DND-41 (cell line): ENCODE data around the gene GLT8D1.

ENCODE experiments used
- ATAC-seq: fragments of 200-7000 bp; cut with Tn5 transposase; 3 replicates; pipeline ENCODE4 v1.9.1; 2021; ENCODE audit warnings: low read depth; ENCODE audit not compliant: insufficient read depth
- DNase-seq: peaks from one replicate; pipeline ENCODE4 v3.0.0-alpha.2; 2020
- H2AFZ ChIP-seq: 2 replicates; pipeline ENCODE4 v1.6.0; 2012; ENCODE audit warnings: low read depth, low read length
- H3K27ac ChIP-seq: 2 replicates; pipeline ENCODE4 v1.5.1; 2012; ENCODE audit warnings: low read length, inconsistent platforms
- H3K27me3 ChIP-seq: fragments of 200-600 bp; sonication (generic); 2 replicates; pipeline ENCODE4 v1.6.0; 2012; ENCODE audit warnings: low read length, mild to moderate bottlenecking, inconsistent platforms; ENCODE audit not compliant: insufficient read depth, poor library complexity
- H3K36me3 ChIP-seq: 2 replicates; pipeline ENCODE4 v1.5.1; 2012; ENCODE audit warnings: low read length, inconsistent platforms; ENCODE audit not compliant: insufficient read depth
- H3K4me1 ChIP-seq: 2 replicates; pipeline ENCODE4 v1.5.1; 2012; ENCODE audit warnings: mild to moderate bottlenecking, low read length; ENCODE audit not compliant: insufficient read depth
- H3K4me2 ChIP-seq: 2 replicates; pipeline ENCODE4 v1.6.0; 2012; ENCODE audit warnings: mild to moderate bottlenecking, moderate library complexity, low read length, inconsistent platforms; ENCODE audit not compliant: insufficient read depth
- H3K4me3 ChIP-seq, 2 experiments: fragments of 200-600 bp in 1 of 2; shearing (Covaris generic) in 1 of 2; 2 replicates each; pipeline ENCODE4 v1.5.1; 2012 to 2016; ENCODE audit warnings: inconsistent platforms in 2 of 2, low read length in 2 of 2, mild to moderate bottlenecking in 2 of 2, low read depth in 1 of 2, moderate library complexity in 1 of 2
- H3K79me2 ChIP-seq: 2 replicates; pipeline ENCODE4 v1.6.0; 2012; ENCODE audit warnings: low read length, inconsistent platforms; ENCODE audit not compliant: insufficient read depth
- H3K9ac ChIP-seq: 2 replicates; pipeline ENCODE4 v1.6.0; 2012; ENCODE audit warnings: low read depth, mild to moderate bottlenecking, inconsistent platforms, low read length, moderate library complexity
- H3K9me3 ChIP-seq: 2 replicates; pipeline ENCODE4 v1.5.1; 2012; ENCODE audit warnings: low read length, moderate library complexity, mild to moderate bottlenecking, inconsistent platforms; ENCODE audit not compliant: insufficient read depth, severe bottlenecking
- H4K20me1 ChIP-seq: 2 replicates; pipeline ENCODE4 v1.6.0; 2012; ENCODE audit warnings: low read length; ENCODE audit not compliant: insufficient read depth
- EZH2 ChIP-seq: IDR thresholded peaks from 3 replicates; pipeline ENCODE4 v1.6.1; 2012; ENCODE audit warnings: borderline replicate concordance, low read depth, mild to moderate bottlenecking, moderate library complexity, low read length, inconsistent platforms; ENCODE audit not compliant: severe bottlenecking
- TF ChIP-seq, protein P1 (sequence below): IDR thresholded peaks from 2 replicates; pipeline ENCODE4 v1.5.1; 2012; ENCODE audit warnings: borderline replicate concordance, low read length, moderate library complexity, mild to moderate bottlenecking; ENCODE audit not compliant: poor library complexity, severe bottlenecking; ENCODE audit errors: extremely low read depth

The GLT8D1 gene, protein sequence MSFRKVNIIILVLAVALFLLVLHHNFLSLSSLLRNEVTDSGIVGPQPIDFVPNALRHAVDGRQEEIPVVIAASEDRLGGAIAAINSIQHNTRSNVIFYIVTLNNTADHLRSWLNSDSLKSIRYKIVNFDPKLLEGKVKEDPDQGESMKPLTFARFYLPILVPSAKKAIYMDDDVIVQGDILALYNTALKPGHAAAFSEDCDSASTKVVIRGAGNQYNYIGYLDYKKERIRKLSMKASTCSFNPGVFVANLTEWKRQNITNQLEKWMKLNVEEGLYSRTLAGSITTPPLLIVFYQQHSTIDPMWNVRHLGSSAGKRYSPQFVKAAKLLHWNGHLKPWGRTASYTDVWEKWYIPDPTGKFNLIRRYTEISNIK

DNA sequence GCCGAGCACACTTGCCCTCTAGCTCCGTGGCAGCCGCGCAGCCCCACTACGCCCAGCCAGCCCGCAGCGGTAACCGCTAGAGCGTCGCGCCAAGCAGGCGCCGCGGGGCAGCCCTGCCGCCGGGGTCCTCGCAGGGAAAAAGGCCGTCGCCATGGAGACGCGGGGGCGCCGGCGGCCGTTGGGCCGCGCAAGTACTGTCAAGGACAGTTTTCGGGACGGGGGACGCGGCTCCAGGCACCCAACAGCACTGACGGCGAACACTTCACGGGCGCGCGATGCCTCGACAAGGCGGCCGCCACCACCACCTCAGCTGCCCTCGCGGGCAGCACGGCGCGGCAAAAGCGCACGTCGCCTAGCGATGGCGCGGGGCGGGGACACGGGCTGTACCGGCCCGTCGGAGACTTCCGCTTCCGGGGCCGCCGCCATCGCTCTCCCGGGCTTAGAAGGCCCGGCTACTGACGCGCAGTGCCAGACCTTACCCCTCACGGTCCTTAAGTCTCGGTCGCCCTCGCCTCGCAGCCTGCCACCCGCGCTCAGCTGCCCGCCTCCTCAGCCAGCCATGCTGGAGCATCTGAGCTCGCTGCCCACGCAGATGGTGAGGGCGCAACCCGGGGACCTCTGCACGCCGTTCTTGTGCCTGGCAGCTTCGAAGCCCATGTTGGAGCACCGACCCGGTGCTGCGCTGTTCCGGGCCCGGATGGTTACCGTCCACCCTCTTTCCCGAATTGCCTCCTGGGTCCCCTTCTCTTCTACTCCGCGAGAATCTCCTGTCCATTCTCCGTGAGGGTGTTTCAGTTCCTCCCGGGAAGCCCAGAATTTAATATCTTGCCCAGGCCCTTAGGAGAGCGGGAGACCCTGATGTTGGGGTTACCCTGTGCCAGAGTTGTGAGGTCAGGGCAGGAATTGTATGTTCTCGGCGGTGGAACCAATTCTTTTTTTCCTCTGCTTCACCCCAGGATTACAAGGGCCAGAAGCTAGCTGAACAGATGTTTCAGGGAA, at the start of gene GLT8D1, which contains the start of gene SPCS1:
TSS of gene GLT8D1 (minus strand) at position 104 of the 999 bp plus-strand sequence. CDS start 5,331 bp downstream, outside the sequence.
TSS of gene SPCS1 (plus strand) at position 419 of the 999 bp plus-strand sequence. CDS start at position 560, 141 bp downstream.
- Histone ChIP-seq H3K36me3 (peaks cover 22% of the 10 kb centered on the region), H3K4me3 (peak within 1 kb of the TSS; percentile 58 to 81), H3K9ac (peak within 1 kb of the TSS; percentile 69), H4K20me1 (0 out of 2 replicates have a peak, but pooled peaks cover 6% of the 10 kb centered on the region), H3K27ac (peak within 1 kb of the TSS; percentile 80), H3K9me3 (no peaks in the 10 kb centered on the region), H3K27me3 (no peaks in the 10 kb centered on the region), H3K4me1 (peaks cover 35% of the 10 kb centered on the region), H2AFZ (peak within 1 kb of the TSS; percentile 97), H3K79me2 (peaks cover 56% of the 10 kb centered on the region), H3K4me2 (peak within 1 kb of the TSS; percentile 99)
- ATAC-seq (peak; percentile 92), DNase-seq (peak; percentile 84)
- TF ChIP-seq EZH2, result no peak
- TF ChIP-seq, protein P1, sequence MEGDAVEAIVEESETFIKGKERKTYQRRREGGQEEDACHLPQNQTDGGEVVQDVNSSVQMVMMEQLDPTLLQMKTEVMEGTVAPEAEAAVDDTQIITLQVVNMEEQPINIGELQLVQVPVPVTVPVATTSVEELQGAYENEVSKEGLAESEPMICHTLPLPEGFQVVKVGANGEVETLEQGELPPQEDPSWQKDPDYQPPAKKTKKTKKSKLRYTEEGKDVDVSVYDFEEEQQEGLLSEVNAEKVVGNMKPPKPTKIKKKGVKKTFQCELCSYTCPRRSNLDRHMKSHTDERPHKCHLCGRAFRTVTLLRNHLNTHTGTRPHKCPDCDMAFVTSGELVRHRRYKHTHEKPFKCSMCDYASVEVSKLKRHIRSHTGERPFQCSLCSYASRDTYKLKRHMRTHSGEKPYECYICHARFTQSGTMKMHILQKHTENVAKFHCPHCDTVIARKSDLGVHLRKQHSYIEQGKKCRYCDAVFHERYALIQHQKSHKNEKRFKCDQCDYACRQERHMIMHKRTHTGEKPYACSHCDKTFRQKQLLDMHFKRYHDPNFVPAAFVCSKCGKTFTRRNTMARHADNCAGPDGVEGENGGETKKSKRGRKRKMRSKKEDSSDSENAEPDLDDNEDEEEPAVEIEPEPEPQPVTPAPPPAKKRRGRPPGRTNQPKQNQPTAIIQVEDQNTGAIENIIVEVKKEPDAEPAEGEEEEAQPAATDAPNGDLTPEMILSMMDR, result no peak

DNA sequence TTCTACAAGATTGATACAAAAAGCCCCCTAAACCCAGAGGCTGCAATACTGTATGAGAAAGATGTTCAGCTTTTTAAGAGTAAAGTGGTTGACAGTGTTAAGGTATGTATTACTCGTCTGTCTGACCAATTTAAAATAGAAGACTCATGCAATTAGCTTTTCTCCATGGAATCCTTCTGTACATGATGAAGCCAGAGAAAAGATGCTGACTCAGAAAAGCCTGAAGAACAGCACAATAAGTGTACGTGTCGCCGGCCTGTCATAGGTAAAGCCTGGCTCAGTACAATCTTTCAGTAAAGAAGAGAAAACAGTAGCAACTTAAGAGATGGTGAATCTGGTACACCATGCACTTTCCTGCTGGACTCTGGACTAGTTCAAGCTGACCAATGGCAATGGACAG, 48.8 kb upstream of the GLT8D1 start:
- Histone ChIP-seq H3K27me3 (no peaks in the 10 kb centered on the region), H3K9me3 (no peaks in the 10 kb centered on the region), H3K27ac (no peak overlapping the region), H3K36me3 (peaks cover 66% of the 10 kb centered on the region), H3K4me1 (no peaks in the 10 kb centered on the region), H2AFZ (no peak overlapping the region), H3K9ac (no peak overlapping the region), H3K4me3 (no peak overlapping the region), H4K20me1 (no peaks in the 10 kb centered on the region), H3K79me2 (no peaks in the 10 kb centered on the region), H3K4me2 (no peak overlapping the region)
- ATAC-seq, result no peak
- no peak for DNase-seq
- TF ChIP-seq EZH2, result no peak
- TF ChIP-seq, protein P1, result no peak

DNA sequence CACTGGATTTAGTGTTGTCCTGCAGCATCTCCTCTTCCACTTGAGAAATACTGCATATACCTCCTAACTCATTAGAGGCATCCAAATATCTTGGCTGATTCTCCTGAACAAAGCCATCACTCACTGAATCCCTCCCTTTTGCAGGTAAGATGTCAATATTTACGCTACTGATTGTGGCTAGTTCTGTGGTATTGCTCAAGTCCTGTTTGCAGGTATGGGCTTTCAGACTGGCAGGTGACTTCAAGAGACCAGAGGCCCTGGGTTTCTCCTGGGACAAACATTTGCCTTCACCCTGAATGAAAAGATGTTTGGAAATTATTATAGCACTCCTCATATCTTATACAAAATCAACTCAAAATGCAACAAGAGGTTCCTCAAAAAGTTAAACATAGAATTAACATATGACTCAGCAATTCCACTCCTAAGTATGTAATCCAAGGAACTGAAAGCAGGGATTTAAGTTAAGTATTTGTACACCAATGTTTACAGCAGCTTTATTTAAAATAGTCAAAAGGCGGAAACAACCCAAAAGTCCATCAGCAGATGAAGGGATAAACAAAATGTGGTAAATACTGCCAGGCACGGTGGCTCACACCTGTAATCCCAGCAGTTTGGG, 46.6 kb upstream of the GLT8D1 start:
- Histone ChIP-seq H3K4me3 (no peak overlapping the region), H3K4me2 (no peak overlapping the region), H3K9me3 (no peaks in the 10 kb centered on the region), H3K36me3 (peaks cover 66% of the 10 kb centered on the region), H3K27ac (no peak overlapping the region), H4K20me1 (no peaks in the 10 kb centered on the region), H3K4me1 (no peaks in the 10 kb centered on the region), H3K9ac (no peak overlapping the region), H3K79me2 (no peaks in the 10 kb centered on the region), H2AFZ (no peak overlapping the region), H3K27me3 (no peaks in the 10 kb centered on the region)
- TF ChIP-seq, protein P1, result no peak
- no peak for TF ChIP-seq EZH2
- no peak for DNase-seq
- no peak for ATAC-seq
